Measurements from ENCODE around the gene GPR142.

The GPR142 gene

DNA sequence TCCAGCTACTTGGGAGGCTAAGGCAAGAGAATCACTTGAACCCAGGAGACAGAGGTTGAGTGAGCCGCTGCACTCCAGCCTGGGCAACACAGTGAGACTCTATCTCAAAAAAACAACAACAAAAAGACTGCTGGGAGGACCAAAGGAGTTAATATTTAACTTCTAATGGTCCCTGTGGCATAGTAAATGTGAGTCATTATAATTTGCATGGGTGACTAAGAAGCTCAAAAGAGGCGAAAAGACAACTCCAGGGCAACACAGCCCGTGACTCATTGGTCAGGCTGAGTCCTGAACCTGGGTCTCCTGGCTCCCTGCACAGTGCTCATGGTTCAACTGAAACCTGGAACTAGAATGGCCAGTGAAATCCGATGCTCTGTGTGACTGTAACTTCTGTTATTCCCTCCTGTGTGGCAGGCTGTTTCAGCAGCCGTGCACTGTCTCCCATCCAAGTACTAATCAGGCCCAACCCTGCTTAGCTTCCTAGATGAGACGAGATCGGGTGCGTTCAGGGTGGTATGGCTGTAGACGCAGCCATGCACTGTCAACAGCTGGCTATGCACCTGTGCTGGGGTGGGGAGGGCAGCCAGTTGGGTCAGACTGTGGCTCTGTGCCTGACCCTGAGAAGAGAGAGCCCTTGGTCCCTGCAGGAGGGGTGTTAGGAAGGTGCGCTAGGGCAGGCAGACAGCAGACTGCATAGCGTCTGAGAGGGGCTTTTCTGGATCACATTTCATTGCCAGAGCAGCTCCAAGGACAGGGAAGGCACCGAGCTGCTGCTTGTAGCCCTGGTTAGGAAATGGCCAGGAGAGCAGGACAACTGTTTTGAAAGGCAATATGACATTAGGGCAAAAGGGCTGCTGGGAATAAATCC is 50.1 kb downstream of the GPR142 start:
- no peak for DNase-seq

DNA sequence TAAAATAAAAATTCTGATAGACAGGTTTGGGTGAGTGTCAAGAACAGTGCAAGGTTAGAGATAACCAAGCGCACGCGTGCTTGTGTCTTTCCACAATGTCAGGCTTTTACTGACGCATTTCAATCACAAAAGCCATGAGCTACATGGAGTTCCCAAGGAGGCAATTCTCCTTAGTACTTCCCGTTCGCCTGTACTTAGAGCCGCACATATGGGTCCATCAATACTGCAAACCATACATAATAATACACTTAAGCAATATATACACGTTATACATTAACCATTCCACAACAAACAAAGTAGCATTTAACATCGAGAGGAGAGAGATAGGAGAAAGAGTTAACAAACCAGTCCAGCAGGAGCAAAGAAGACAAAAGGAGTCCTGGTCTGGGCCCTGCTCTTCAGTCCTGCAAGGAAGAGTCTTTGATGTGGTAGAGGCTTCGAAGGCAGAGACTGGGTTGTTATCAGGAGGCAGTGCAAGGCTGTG is 52.7 kb downstream of the GPR142 start:
- no peak for DNase-seq

All from anterior cingulate cortex (tissue), 58 donors.